K562 (cell line): ENCODE measurements around the gene SYNPR. TPM values are rescaled to one million over a fixed set of nuclear protein-coding genes. Genes with fewer than 3 reads are reported as not detected.

Experiments
- CC2D1A ChIP-seq: fragments of 450-650 bp; IDR thresholded peaks from 2 replicates; pipeline ENCODE4 v1.6.1; 2017; ENCODE audit warnings: mild to moderate bottlenecking
- IRF2 ChIP-seq: sonication (generic); formaldehyde crosslinking; IDR thresholded peaks from 2 replicates; pipeline ENCODE4 v1.8.1; 2022; ENCODE audit warnings: mild to moderate bottlenecking, missing genetic modification reagents
- PYGO2 ChIP-seq: fragments of 450-650 bp; IDR thresholded peaks from 2 replicates; pipeline ENCODE4 v1.6.1; 2016; ENCODE audit warnings: mild to moderate bottlenecking, missing genetic modification characterization, moderate library complexity, missing compliant biosample characterization
- RREB1 ChIP-seq: fragments of 250-450 bp; sonication (Bioruptor Pico); IDR thresholded peaks from 2 replicates; pipeline ENCODE4 v1.4.0; 2020
- TCF7L2 ChIP-seq: fragments of 150-350 bp; IDR thresholded peaks from 2 replicates; pipeline ENCODE4 v1.6.1; 2016; ENCODE audit warnings: low read depth, mild to moderate bottlenecking, low read length, moderate library complexity
- ZC3H4 ChIP-seq: sonication (generic); formaldehyde crosslinking; IDR thresholded peaks from 2 replicates; pipeline ENCODE4 v1.9.0; 2021; ENCODE audit warnings: missing genetic modification reagents, borderline replicate concordance
- ZNF584 ChIP-seq: fragments of 200-800 bp; sonication (Bioruptor generic); IDR thresholded peaks from 2 replicates; pipeline ENCODE4 v1.6.1; 2016; ENCODE audit warnings: low read depth, mild to moderate bottlenecking, missing genetic modification characterization, missing compliant biosample characterization
- ZNF696 ChIP-seq: fragments of 250-450 bp; sonication (Bioruptor Pico); conservative IDR thresholded peaks from 2 replicates; pipeline ENCODE4 v1.4.0; 2020; ENCODE audit warnings: mild to moderate bottlenecking, moderate library complexity
- polyA plus RNA-seq, 8 experiments: library from polyadenylated mRNA; depleted of rRNA in 4 of 8; stranded (reverse) in 5 of 8; unstranded in 3 of 8; fragments of >200 nt; fragmentation: Nextera tagmentation in 2 of 8; fragmentation: Illumina TruSeq in 1 of 8; extraction: Ambion mirVana in 2 of 8; extraction: Trizol in 1 of 8; gene quantifications; 2 replicates each; pipeline versions ENCODE4 v1.2.1 to v1.2.3, GENCODE V29; 2011 to 2014; ENCODE audit warnings: inconsistent platforms in 1 of 8, missing spikeins in 1 of 8
- total RNA-seq, 7 experiments: library from RNA; depleted of rRNA in 6 of 7; stranded (reverse); fragments of >200 nt in 6 of 7; fragmentation: Illumina TruSeq in 2 of 7; extraction: Trizol in 2 of 7; gene quantifications; 2 replicates each; pipeline versions ENCODE4 v1.2.1 to v1.2.3, GENCODE V29; 2011 to 2021; ENCODE audit warnings: low replicate concordance in 1 of 7
- TF ChIP-seq, protein P1 (sequence below): sonication (generic); formaldehyde crosslinking; IDR thresholded peaks from 2 replicates; pipeline ENCODE4 v1.8.0; 2022; ENCODE audit warnings: mild to moderate bottlenecking, missing genetic modification reagents

Gene SYNPR
- total and polyA plus RNA-seq, 9 of the 15 experiments (the other 6 are each of a cell fraction or from before 2014, with no cell fraction given) = not detected

DNA sequence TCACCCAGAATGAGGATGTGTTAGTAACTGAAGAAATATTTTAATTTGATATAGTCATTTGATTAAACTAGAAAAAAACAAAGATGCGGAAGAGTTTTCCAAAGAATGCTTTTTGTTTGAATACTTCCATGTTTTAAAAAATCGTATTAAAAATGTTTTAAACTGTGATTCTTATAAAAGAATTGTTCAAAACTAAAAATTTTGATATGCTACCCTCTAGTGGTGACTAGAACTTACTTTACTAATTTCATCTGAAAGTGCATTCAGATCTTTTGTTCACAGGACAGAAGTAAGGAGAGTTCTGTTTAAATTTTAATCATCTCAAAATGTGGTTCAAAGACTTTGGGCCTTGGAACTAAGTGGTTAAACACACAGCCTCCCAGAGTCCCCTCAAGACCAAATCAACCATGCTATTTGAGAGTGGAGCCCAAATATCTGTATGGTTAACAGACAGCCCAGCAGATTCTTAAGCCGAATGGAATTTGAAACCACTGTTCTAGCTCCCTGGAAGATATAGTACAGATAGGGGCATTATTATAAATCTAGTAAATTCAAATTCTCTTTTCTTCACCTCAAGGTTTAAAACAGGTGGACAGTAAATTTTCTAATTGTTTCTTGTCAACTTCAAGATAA is 45.2 kb upstream of the SYNPR start (continued):
- TF ChIP-seq RREB1 = no peak
- TF ChIP-seq ZC3H4 (CRISPR knock-in tag) = no peak
- TF ChIP-seq PYGO2 (tag) = no peak
- TF ChIP-seq TCF7L2 = no peak
- no peak for TF ChIP-seq ZNF584
- no peak for TF ChIP-seq IRF2 (CRISPR knock-in tag)
- no peak for TF ChIP-seq ZNF696 (CRISPR knock-in tag)
- TF ChIP-seq CC2D1A = no peak
- TF ChIP-seq, protein P1, sequence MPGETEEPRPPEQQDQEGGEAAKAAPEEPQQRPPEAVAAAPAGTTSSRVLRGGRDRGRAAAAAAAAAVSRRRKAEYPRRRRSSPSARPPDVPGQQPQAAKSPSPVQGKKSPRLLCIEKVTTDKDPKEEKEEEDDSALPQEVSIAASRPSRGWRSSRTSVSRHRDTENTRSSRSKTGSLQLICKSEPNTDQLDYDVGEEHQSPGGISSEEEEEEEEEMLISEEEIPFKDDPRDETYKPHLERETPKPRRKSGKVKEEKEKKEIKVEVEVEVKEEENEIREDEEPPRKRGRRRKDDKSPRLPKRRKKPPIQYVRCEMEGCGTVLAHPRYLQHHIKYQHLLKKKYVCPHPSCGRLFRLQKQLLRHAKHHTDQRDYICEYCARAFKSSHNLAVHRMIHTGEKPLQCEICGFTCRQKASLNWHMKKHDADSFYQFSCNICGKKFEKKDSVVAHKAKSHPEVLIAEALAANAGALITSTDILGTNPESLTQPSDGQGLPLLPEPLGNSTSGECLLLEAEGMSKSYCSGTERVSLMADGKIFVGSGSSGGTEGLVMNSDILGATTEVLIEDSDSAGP (CRISPR knock-in tag) = no peak
